Measurements from ENCODE around the gene OR51A7.

The OR51A7 gene

GRCh38 chr11:4882543-4882942 lies 21.0 kb upstream of the OR51A7 start:
- no peak for DNase-seq (ENCODE audit: low read depth, low spot score)
- TF ChIP-seq, protein P1, sequence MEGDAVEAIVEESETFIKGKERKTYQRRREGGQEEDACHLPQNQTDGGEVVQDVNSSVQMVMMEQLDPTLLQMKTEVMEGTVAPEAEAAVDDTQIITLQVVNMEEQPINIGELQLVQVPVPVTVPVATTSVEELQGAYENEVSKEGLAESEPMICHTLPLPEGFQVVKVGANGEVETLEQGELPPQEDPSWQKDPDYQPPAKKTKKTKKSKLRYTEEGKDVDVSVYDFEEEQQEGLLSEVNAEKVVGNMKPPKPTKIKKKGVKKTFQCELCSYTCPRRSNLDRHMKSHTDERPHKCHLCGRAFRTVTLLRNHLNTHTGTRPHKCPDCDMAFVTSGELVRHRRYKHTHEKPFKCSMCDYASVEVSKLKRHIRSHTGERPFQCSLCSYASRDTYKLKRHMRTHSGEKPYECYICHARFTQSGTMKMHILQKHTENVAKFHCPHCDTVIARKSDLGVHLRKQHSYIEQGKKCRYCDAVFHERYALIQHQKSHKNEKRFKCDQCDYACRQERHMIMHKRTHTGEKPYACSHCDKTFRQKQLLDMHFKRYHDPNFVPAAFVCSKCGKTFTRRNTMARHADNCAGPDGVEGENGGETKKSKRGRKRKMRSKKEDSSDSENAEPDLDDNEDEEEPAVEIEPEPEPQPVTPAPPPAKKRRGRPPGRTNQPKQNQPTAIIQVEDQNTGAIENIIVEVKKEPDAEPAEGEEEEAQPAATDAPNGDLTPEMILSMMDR (IDR thresholded peaks at IDR 0.05; ENCODE audit: low read depth, low read length): no peak
- no peak overlapping the region for H3K4me3 ChIP-seq (ENCODE audit: low read depth, low read length)
- in situ Hi-C loops (cut with HindIII; ENCODE audit: low sequenced_read_pairs): no loop called here

GRCh38 chr11:4884361-4884760 lies 19.2 kb upstream of the OR51A7 start:
- TF ChIP-seq, protein P1 (IDR thresholded peaks at IDR 0.05; ENCODE audit: low read depth, low read length): no peak
- in situ Hi-C loops (cut with HindIII; ENCODE audit: low sequenced_read_pairs): no loop called here
- peak; percentile 38 for DNase-seq (ENCODE audit: low read depth, low spot score)
- no peak overlapping the region for H3K4me3 ChIP-seq (ENCODE audit: low read depth, low read length)

DNA sequence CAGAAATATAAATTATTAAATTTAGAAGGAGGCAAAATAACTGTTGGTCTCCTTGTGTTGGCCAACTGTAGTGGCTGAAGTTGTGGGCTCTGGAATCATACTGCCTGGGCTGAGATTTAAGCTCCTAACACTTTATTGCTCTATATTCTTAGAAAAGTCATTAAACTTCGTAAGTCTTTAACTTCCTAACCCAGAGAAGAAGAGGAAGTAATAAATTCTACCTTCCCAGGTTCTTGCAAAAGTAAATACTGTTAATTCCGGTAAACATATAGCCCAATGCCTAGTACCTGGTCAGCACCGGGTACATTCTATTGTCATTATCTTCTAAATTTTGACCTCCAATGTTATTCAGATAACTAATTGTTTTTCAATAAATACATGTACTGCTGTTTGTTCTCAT lies 17.4 kb upstream of the OR51A7 start:
- TF ChIP-seq, protein P1 (IDR thresholded peaks at IDR 0.05; ENCODE audit: low read depth, low read length): no peak
- in situ Hi-C loops (cut with HindIII; ENCODE audit: low sequenced_read_pairs): no loop called here
- H3K4me3 ChIP-seq (ENCODE audit: low read depth, low read length): no peak overlapping the region
- no peak for DNase-seq (ENCODE audit: low read depth, low spot score)

- in situ Hi-C loops (cut with HindIII; ENCODE audit: low sequenced_read_pairs): no loop called here
- TF ChIP-seq, protein P1 (IDR thresholded peaks at IDR 0.05; ENCODE audit: low read depth, low read length): no peak
- DNase-seq (ENCODE audit: low read depth, low spot score): no peak
- no peak overlapping the region for H3K4me3 ChIP-seq (ENCODE audit: low read depth, low read length)
Measured at GRCh38 chr11:4887591-4887990, 16.0 kb upstream of the OR51A7 start.

DNA sequence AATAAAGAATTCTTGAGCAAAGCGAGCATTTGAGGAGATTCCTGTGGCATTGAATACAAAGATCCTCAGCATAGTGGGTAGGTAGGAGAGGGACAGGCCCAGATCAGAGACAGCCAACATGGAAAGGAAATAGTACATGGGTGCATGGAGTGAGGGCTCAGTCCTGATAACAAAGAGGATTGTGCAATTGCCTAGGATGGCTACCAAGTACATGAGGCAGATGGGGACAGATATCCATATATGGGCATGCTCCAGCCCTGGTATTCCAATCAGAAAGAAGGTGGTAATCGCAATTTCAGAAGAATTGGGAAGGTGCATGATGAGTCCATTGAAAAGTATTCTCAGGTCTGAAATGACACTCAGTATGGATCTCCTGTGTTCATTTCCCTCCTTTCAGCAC lies 13.3 kb upstream of the OR51A7 start:
- no peak for DNase-seq (ENCODE audit: low read depth, low spot score)
- TF ChIP-seq, protein P1 (IDR thresholded peaks at IDR 0.05; ENCODE audit: low read depth, low read length): no peak
- H3K4me3 ChIP-seq (ENCODE audit: low read depth, low read length): no peak overlapping the region
- in situ Hi-C loops (cut with HindIII; ENCODE audit: low sequenced_read_pairs): no loop called here

- DNase-seq (ENCODE audit: low read depth, low spot score): peak; percentile 94
- H3K4me3 ChIP-seq (ENCODE audit: low read depth, low read length): no peak overlapping the region
- in situ Hi-C loops (cut with HindIII; ENCODE audit: low sequenced_read_pairs): no loop called here
- TF ChIP-seq, protein P1 (IDR thresholded peaks at IDR 0.05; ENCODE audit: low read depth, low read length): peak; percentile 30
Measured at GRCh38 chr11:4891996-4892640, 11.5 kb upstream of the OR51A7 start.
